ENCODE data around the gene DTWD2. TPM values are rescaled to one million over a fixed set of nuclear protein-coding genes. Genes with fewer than 3 reads are reported as not detected.
"Not testable (repeated sequence)": the region's sequence is repeated elsewhere in the genome, so short reads cannot be mapped to it uniquely, and the experiment has no call there.

Gene DTWD2
- total and polyA plus RNA-seq, 8 donors = 0.65 to 62.6 (median 5.5) TPM

GRCh38 chr5:119010206-119010605, 21.9 kb upstream of the DTWD2 start:
- intact Hi-C loops (cut with DNase I; ENCODE audit: low total_unique reads) = no loop called here
- TF ChIP-seq POLR2AphosphoS5 (IDR thresholded peaks at IDR 0.05) (no peak), CTCF (IDR thresholded peaks at IDR 0.05) (no peak), EP300 (IDR thresholded peaks at IDR 0.05) (no peak), POLR2A (IDR thresholded peaks at IDR 0.05) (no peak)
- WGBS, 5 donors = 95 to 97% (median 96%) methylated on average over 6 of the region's 6 CpGs
- Histone ChIP-seq H3K27ac (no peak overlapping the region), H3K4me3 (no peak overlapping the region), H3K9me3 (no peaks in the 10 kb centered on the region), H3K4me1 (no peaks in the 10 kb centered on the region), H3K27me3 (no peaks in the 10 kb centered on the region), H3K36me3 (no peaks in the 10 kb centered on the region)
- DNase-seq = no peak

- Histone ChIP-seq H3K27me3 (no peaks in the 10 kb centered on the region), H3K4me3 (no peak overlapping the region), H3K9me3 (no peaks in the 10 kb centered on the region), H3K4me1 (no peaks in the 10 kb centered on the region), H3K36me3 (no peaks in the 10 kb centered on the region), H3K27ac (no peak overlapping the region)
- DNase-seq = no peak
- WGBS, 5 donors = 35 to 74% (median 45%) methylated on average over 1 of the region's 1 CpG
- intact Hi-C loops (cut with DNase I; ENCODE audit: low total_unique reads) = no loop called here
- TF ChIP-seq CTCF (IDR thresholded peaks at IDR 0.05) (no peak), EP300 (IDR thresholded peaks at IDR 0.05) (no peak), POLR2AphosphoS5 (IDR thresholded peaks at IDR 0.05) (no peak), POLR2A (IDR thresholded peaks at IDR 0.05) (no peak)
Observed at GRCh38 chr5:119009131-119009530, 20.8 kb upstream of the DTWD2 start.

GRCh38 chr5:118999696-119000095, 11.3 kb upstream of the DTWD2 start:
- Histone ChIP-seq H3K9me3 (peaks cover 0 to 35% (median 10%) of the 10 kb centered on the region in 4 donors), H3K27me3 (no peaks in the 10 kb centered on the region), H3K27ac (no peak overlapping the region), H3K36me3 (no peaks in the 10 kb centered on the region), H3K4me1 (no peaks in the 10 kb centered on the region), H3K4me3 (no peak overlapping the region)
- DNase-seq = no peak
- WGBS, 5 donors = 92 to 100% (median 96%) methylated on average over 1 of the region's 1 CpG
- intact Hi-C loops (cut with DNase I; ENCODE audit: low total_unique reads) = no loop called here
- no peak for TF ChIP-seq POLR2AphosphoS5 (IDR thresholded peaks at IDR 0.05)
- TF ChIP-seq CTCF (IDR thresholded peaks at IDR 0.05) = no peak
- TF ChIP-seq EP300 (IDR thresholded peaks at IDR 0.05) = no peak
- TF ChIP-seq POLR2A (IDR thresholded peaks at IDR 0.05) = no peak

GRCh38 chr5:118998861-118999260, 10.5 kb upstream of the DTWD2 start:
- DNase-seq; H3K4me3 ChIP-seq; H3K36me3 ChIP-seq; H3K27me3 ChIP-seq; H3K27ac ChIP-seq; H3K4me1 ChIP-seq; intact Hi-C loops (cut with DNase I; ENCODE audit: low total_unique reads): not testable (repeated sequence)
- peaks cover 0 to 35% (median 10%) of the 10 kb centered on the region in 4 donors for H3K9me3 ChIP-seq
- WGBS, 5 donors = 90 to 98% (median 93%) methylated on average over 17 to 24 of the region's 24 CpGs

GRCh38 chr5:118996098-118996497, 7.8 kb upstream of the DTWD2 start:
- TF ChIP-seq EP300 (IDR thresholded peaks at IDR 0.05) (no peak), POLR2AphosphoS5 (IDR thresholded peaks at IDR 0.05) (no peak), POLR2A (IDR thresholded peaks at IDR 0.05) (no peak), CTCF (IDR thresholded peaks at IDR 0.05) (no peak)
- Histone ChIP-seq H3K27ac (no peak overlapping the region), H3K27me3 (no peaks in the 10 kb centered on the region), H3K4me3 (no peak overlapping the region), H3K36me3 (no peaks in the 10 kb centered on the region), H3K4me1 (no peaks in the 10 kb centered on the region), H3K9me3 (peaks cover 0 to 35% (median 10%) of the 10 kb centered on the region in 4 donors)
- DNase-seq = no peak
- intact Hi-C loops (cut with DNase I; ENCODE audit: low total_unique reads) = no loop called here
- WGBS, 5 donors = 92 to 98% (median 96%) methylated on average over 1 of the region's 1 CpG
